Measurements from ENCODE around the gene KCNJ11.

KCNJ11 gene

GRCh38 chr11:17352950-17353820 lies 35.3 kb downstream of the KCNJ11 start:
- peak; percentile 79 to 92 (median 88) for DNase-seq

GRCh38 chr11:17351510-17352176 lies 36.8 kb downstream of the KCNJ11 start, which contains the start of gene NCR3LG1:
Gene NCR3LG1, plus strand, starts transcription at chr11:17351800. Its CDS starts 170 bp downstream, at chr11:17351970.
- DNase-seq, result peak; percentile 72 to 83 (median 83)

- no peak for DNase-seq
Observed at GRCh38 chr11:17351172-17351509, 37.3 kb downstream of the KCNJ11 start.

- DNase-seq, result peak in 1 of 3 experiments; percentile 41
Observed at GRCh38 chr11:17350455-17351171, 37.8 kb downstream of the KCNJ11 start.

GRCh38 chr11:17347676-17348075 lies 40.8 kb downstream of the KCNJ11 start:
- no peak for DNase-seq

- DNase-seq, result no peak
Observed at GRCh38 chr11:17343907-17344306, 44.6 kb downstream of the KCNJ11 start.

GRCh38 chr11:17343257-17343656 lies 45.2 kb downstream of the KCNJ11 start:
- DNase-seq, result no peak

All from NCI-H1417 (cell line).